HG02642 (cell line): ENCODE data around the gene BPIFA3.
"Not testable (repeated sequence)": the region's sequence is repeated elsewhere in the genome, so short reads cannot be mapped to it uniquely, and the experiment has no call there.

Experiments used
- ATAC-seq: cut with Tn5 transposase; IDR thresholded peaks from one replicate; pipeline ENCODE4 v1.9.1; 2021; ENCODE audit warnings: mild to moderate bottlenecking; ENCODE audit not compliant: unreplicated experiment, poor library complexity

BPIFA3 gene

GRCh38 chr20:33217052-33217451, at the start of gene BPIFA3:
BPIFA3 (plus strand) TSS chr20:33217352; CDS start chr20:33217537, 185 bp downstream.
- no peak for ATAC-seq

- no peak for ATAC-seq
These were observed 49.3 kb upstream of the BPIFA3 start, which contains the start of gene BPIFA2 for GRCh38 chr20:33167859-33168258. BPIFA2 (plus strand) TSS chr20:33168159; CDS start chr20:33169146, 987 bp downstream.

GRCh38 chr20:33169176-33169794, 47.9 kb upstream of the BPIFA3 start:
- no peak for ATAC-seq

- ATAC-seq = no peak
These were observed 44.4 kb upstream of the BPIFA3 start for GRCh38 chr20:33172781-33173180.

GRCh38 chr20:33175123-33175522, 42.0 kb upstream of the BPIFA3 start:
- ATAC-seq = no peak

- no peak for ATAC-seq
These were observed 41.1 kb upstream of the BPIFA3 start for GRCh38 chr20:33176101-33176500.

GRCh38 chr20:33177866-33178265, 39.3 kb upstream of the BPIFA3 start:
- no peak for ATAC-seq

- ATAC-seq = no peak
These were observed 38.4 kb upstream of the BPIFA3 start for GRCh38 chr20:33178726-33179125.

- ATAC-seq = no peak
These were observed 37.0 kb upstream of the BPIFA3 start for GRCh38 chr20:33180169-33180568.

GRCh38 chr20:33181482-33182093, 35.6 kb upstream of the BPIFA3 start:
- ATAC-seq = no peak

- no peak for ATAC-seq
These were observed 33.8 kb upstream of the BPIFA3 start for GRCh38 chr20:33183312-33183711.

GRCh38 chr20:33185031-33185590, 32.0 kb upstream of the BPIFA3 start:
- ATAC-seq = not testable (repeated sequence)

GRCh38 chr20:33187491-33187890, 29.7 kb upstream of the BPIFA3 start:
- ATAC-seq = no peak

- ATAC-seq = no peak
These were observed 28.7 kb upstream of the BPIFA3 start for GRCh38 chr20:33188421-33188820.

- no peak for ATAC-seq
These were observed 25.7 kb upstream of the BPIFA3 start for GRCh38 chr20:33191484-33191883.

GRCh38 chr20:33191955-33192354, 25.2 kb upstream of the BPIFA3 start:
- ATAC-seq = no peak

- no peak for ATAC-seq
These were observed 24.1 kb upstream of the BPIFA3 start for GRCh38 chr20:33192912-33193501.

GRCh38 chr20:33199026-33199425, 18.1 kb upstream of the BPIFA3 start:
- ATAC-seq = no peak

- no peak for ATAC-seq
These were observed 14.7 kb upstream of the BPIFA3 start for GRCh38 chr20:33202451-33202850.

- ATAC-seq = no peak
These were observed 13.7 kb upstream of the BPIFA3 start for GRCh38 chr20:33203444-33203843.

GRCh38 chr20:33209789-33210188, 7.4 kb upstream of the BPIFA3 start:
- no peak for ATAC-seq
